ENCODE measurements around the gene NCK2. TPM values are rescaled to one million over a fixed set of nuclear protein-coding genes. Genes with fewer than 3 reads are reported as not detected.

NCK2 gene
- total and polyA plus RNA-seq, 7 donors = 26.5 to 111 (median 40.1) TPM

- no peak for ATAC-seq
- Histone ChIP-seq H3K9me3 (peaks cover 21% of the 10 kb centered on the region), H3K4me1 (peaks cover 15% of the 10 kb centered on the region), H3K36me3 (ENCODE audit: insufficient read depth in 1 of 2, low read depth in 1 of 2) (no peaks in the 10 kb centered on the region), H3K27ac (no peak overlapping the region), H3K4me3 (no peak overlapping the region), H3K27me3 (ENCODE audit: insufficient read depth in 3 of 3, low read length in 2 of 3) (no peaks in the 10 kb centered on the region)
- no peak for DNase-seq
- 87 to 94% (median 93%) methylated on average over 5 of the region's 5 CpGs for WGBS, 3 donors
- TF ChIP-seq CTCF (IDR thresholded peaks at IDR 0.05) = no peak
- intact Hi-C loops (cut with DNase I) = no loop called here
These were observed 92.4 kb downstream of the NCK2 start for GRCh38 chr2:105836840-105837692.

GRCh38 chr2:105839793-105840192 lies 95.1 kb downstream of the NCK2 start:
- DNase-seq = no peak
- Histone ChIP-seq H3K4me1 (peaks cover 21% of the 10 kb centered on the region), H3K27ac (no peak overlapping the region), H3K9me3 (peaks cover 11% of the 10 kb centered on the region), H3K4me3 (no peak overlapping the region), H3K36me3 (ENCODE audit: insufficient read depth in 1 of 2, low read depth in 1 of 2) (no peaks in the 10 kb centered on the region), H3K27me3 (ENCODE audit: insufficient read depth in 3 of 3, low read length in 2 of 3) (no peaks in the 10 kb centered on the region)
- TF ChIP-seq CTCF (IDR thresholded peaks at IDR 0.05) = no peak
- no peak for ATAC-seq
- intact Hi-C loops (cut with DNase I) = no loop called here
- WGBS, 3 donors = 35 to 58% (median 51%) methylated on average over 4 of the region's 4 CpGs

- no peak for TF ChIP-seq CTCF (IDR thresholded peaks at IDR 0.05)
- no peaks in the 10 kb centered on the region for H3K27me3 ChIP-seq (ENCODE audit: insufficient read depth in 3 of 3, low read length in 2 of 3)
- H3K27ac ChIP-seq = no peak overlapping the region
- no peak overlapping the region for H3K4me3 ChIP-seq
- DNase-seq (no peak), ATAC-seq (no peak)
- H3K36me3 ChIP-seq (ENCODE audit: insufficient read depth in 1 of 2, low read depth in 1 of 2) = no peaks in the 10 kb centered on the region
- H3K9me3 ChIP-seq = no peaks in the 10 kb centered on the region
- intact Hi-C loops (cut with DNase I) = no loop called here
- H3K4me1 ChIP-seq = peaks cover 21% of the 10 kb centered on the region
- 97 to 99% (median 98%) methylated on average over 4 of the region's 4 CpGs for WGBS, 3 donors
These were observed 96.2 kb downstream of the NCK2 start for GRCh38 chr2:105840933-105841332.

GRCh38 chr2:105841551-105841950 lies 96.8 kb downstream of the NCK2 start:
- Histone ChIP-seq H3K4me3 (no peak overlapping the region), H3K9me3 (no peaks in the 10 kb centered on the region), H3K4me1 (peaks cover 21% of the 10 kb centered on the region), H3K36me3 (ENCODE audit: insufficient read depth in 1 of 2, low read depth in 1 of 2) (no peaks in the 10 kb centered on the region), H3K27ac (no peak overlapping the region), H3K27me3 (ENCODE audit: insufficient read depth in 3 of 3, low read length in 2 of 3) (no peaks in the 10 kb centered on the region)
- ATAC-seq (no peak), DNase-seq (no peak)
- 26 to 43% (median 28%) methylated on average over 2 of the region's 2 CpGs for WGBS, 3 donors
- no peak for TF ChIP-seq CTCF (IDR thresholded peaks at IDR 0.05)
- intact Hi-C loops (cut with DNase I) = no loop called here

All from psoas muscle (tissue), 8 donors.